Osteoblast (primary cell): Measurements from ENCODE around the gene HIKESHI. TPM values are rescaled to one million over a fixed set of nuclear protein-coding genes. Genes with fewer than 3 reads are reported as not detected.

Experiments
- DNase-seq: peaks from one replicate; pipeline ENCODE4 v3.0.0; 2011; ENCODE audit warnings: low spot score, mixed read lengths; ENCODE audit not compliant: insufficient read length; ENCODE audit errors: missing footprints
- H2AFZ ChIP-seq: 2 replicates; pipeline ENCODE4 v1.6.0; 2011; ENCODE audit warnings: mild to moderate bottlenecking, low read length
- H3K27ac ChIP-seq: 2 replicates; pipeline ENCODE4 v1.5.1; 2011; ENCODE audit warnings: mild to moderate bottlenecking, low read depth, low read length, moderate library complexity
- H3K27me3 ChIP-seq: 2 replicates; pipeline ENCODE4 v1.6.0; 2012; ENCODE audit warnings: mild to moderate bottlenecking, control low read depth, inconsistent platforms, low read length, moderate library complexity; ENCODE audit not compliant: insufficient read depth
- H3K36me3 ChIP-seq: 2 replicates; pipeline ENCODE4 v1.5.1; 2011; ENCODE audit warnings: mild to moderate bottlenecking, low read length, control low read depth, moderate library complexity; ENCODE audit not compliant: insufficient read depth
- H3K4me1 ChIP-seq: 2 replicates; pipeline ENCODE4 v1.5.1; 2011; ENCODE audit warnings: mild to moderate bottlenecking, low read length, control low read depth, moderate library complexity; ENCODE audit not compliant: insufficient read depth
- H3K4me2 ChIP-seq: 2 replicates; pipeline ENCODE4 v1.6.0; 2011; ENCODE audit warnings: mild to moderate bottlenecking, low read length; ENCODE audit not compliant: insufficient read depth
- H3K4me3 ChIP-seq: fragments of 200-600 bp; sonication (generic); 3 replicates; pipeline ENCODE4 v1.5.1; 2012; ENCODE audit warnings: mild to moderate bottlenecking, low read length, inconsistent platforms; ENCODE audit not compliant: insufficient read depth
- H3K79me2 ChIP-seq: 2 replicates; pipeline ENCODE4 v1.6.0; 2012; ENCODE audit warnings: mild to moderate bottlenecking, low read length, control low read depth, inconsistent platforms; ENCODE audit not compliant: insufficient read depth
- H3K9me3 ChIP-seq: 2 replicates; pipeline ENCODE4 v1.5.1; 2011; ENCODE audit warnings: low read depth, low read length, control low read depth
- H4K20me1 ChIP-seq: 2 replicates; pipeline ENCODE4 v1.6.0; 2012; ENCODE audit warnings: mild to moderate bottlenecking, low read length, control low read depth; ENCODE audit not compliant: insufficient read depth
- CTCF ChIP-seq: IDR thresholded peaks from 2 replicates; pipeline ENCODE4 v1.5.1; 2011; ENCODE audit warnings: mild to moderate bottlenecking, low read depth, low read length, moderate library complexity; ENCODE audit errors: extremely low read depth
- total RNA-seq: library from RNA; depleted of rRNA; stranded (reverse); fragments of >200 nt; gene quantifications from 2 replicates; pipeline ENCODE4 v1.2.3, GENCODE V29; 2012

The HIKESHI gene
- total RNA-seq, 1 donor, result 65.9 TPM

GRCh38 chr11:86372586-86372985 lies 70.5 kb downstream of the HIKESHI start:
- no peak for DNase-seq
- Histone ChIP-seq H3K27me3 (no peaks in the 10 kb centered on the region), H3K36me3 (no peaks in the 10 kb centered on the region)

GRCh38 chr11:86374069-86374468 lies 72.0 kb downstream of the HIKESHI start:
- Histone ChIP-seq H3K4me1 (peaks cover 4% of the 10 kb centered on the region), H3K9me3 (no peaks in the 10 kb centered on the region), H3K27me3 (no peaks in the 10 kb centered on the region), H3K36me3 (no peaks in the 10 kb centered on the region), H2AFZ (peak overlapping the region; percentile 89), H3K79me2 (no peaks in the 10 kb centered on the region), H4K20me1 (no peaks in the 10 kb centered on the region), H3K4me3 (peak overlapping the region; percentile 69), H3K27ac (no peak overlapping the region), H3K4me2 (peak overlapping the region; percentile 81)
- TF ChIP-seq CTCF, result no peak
- DNase-seq, result no peak

More at GRCh38 chr11:86372586-86372985, 70.5 kb downstream of the HIKESHI start:
- H3K27ac ChIP-seq, result no peak overlapping the region
- no peaks in the 10 kb centered on the region for H3K9me3 ChIP-seq
- TF ChIP-seq CTCF, result no peak
- H3K4me3 ChIP-seq, result no peak overlapping the region
- peaks cover 4% of the 10 kb centered on the region for H3K4me1 ChIP-seq
- H3K4me2 ChIP-seq, result no peak overlapping the region
- H3K79me2 ChIP-seq, result no peaks in the 10 kb centered on the region
- H4K20me1 ChIP-seq, result no peaks in the 10 kb centered on the region
- H2AFZ ChIP-seq, result no peak overlapping the region

GRCh38 chr11:86374586-86374985 lies 72.5 kb downstream of the HIKESHI start, which contains the start of gene CCDC81:
TSS of gene CCDC81 (plus strand) at chr11:86374887. CDS start at chr11:86375164, 277 bp downstream.
- H3K9me3 ChIP-seq, result no peaks in the 10 kb centered on the region
- peaks cover 4% of the 10 kb centered on the region for H3K4me1 ChIP-seq
- no peaks in the 10 kb centered on the region for H3K79me2 ChIP-seq
- no peaks in the 10 kb centered on the region for H4K20me1 ChIP-seq
- peak; percentile 53 for DNase-seq
- peak within 1 kb of the TSS; percentile 81 for H3K4me2 ChIP-seq
- no peaks in the 10 kb centered on the region for H3K36me3 ChIP-seq
- H3K27me3 ChIP-seq, result no peaks in the 10 kb centered on the region
- peak within 1 kb of the TSS; percentile 89 for H2AFZ ChIP-seq
- H3K4me3 ChIP-seq, result peak within 1 kb of the TSS; percentile 69
- TF ChIP-seq CTCF, result no peak
- H3K27ac ChIP-seq, result no peak within 1 kb of the TSS

- Histone ChIP-seq H3K27me3 (no peaks in the 10 kb centered on the region), H3K4me2 (no peak overlapping the region), H3K36me3 (no peaks in the 10 kb centered on the region), H3K79me2 (no peaks in the 10 kb centered on the region), H3K9me3 (no peaks in the 10 kb centered on the region), H2AFZ (no peak overlapping the region), H4K20me1 (no peaks in the 10 kb centered on the region), H3K27ac (no peak overlapping the region), H3K4me3 (no peak overlapping the region), H3K4me1 (peaks cover 4% of the 10 kb centered on the region)
- no peak for TF ChIP-seq CTCF
- DNase-seq, result no peak
These were observed 75.9 kb downstream of the HIKESHI start for GRCh38 chr11:86377972-86378371.
